Epithelial cell of esophagus (primary cell): ENCODE data around the gene GPRC5C.
A peak's percentile ranks its signal among the peaks of the same experiment; 100 is the strongest.

Source experiments
- DNase-seq: peaks from one replicate; pipeline ENCODE4 v3.0.0; 2010; ENCODE audit warnings: low read depth
- H3K4me3 ChIP-seq: 2 replicates; pipeline ENCODE4 v1.5.1; 2011; ENCODE audit warnings: mild to moderate bottlenecking, low read length, control low read depth
- TF ChIP-seq, protein P1 (sequence below): IDR thresholded peaks from 2 replicates; pipeline ENCODE4 v1.5.1; 2011; ENCODE audit warnings: low read depth, mild to moderate bottlenecking, low read length, control low read depth, inconsistent platforms; ENCODE audit not compliant: insufficient read depth; ENCODE audit errors: missing control alignments

Gene GPRC5C

GRCh38 chr17:74431568-74432423 lies at the start of gene GPRC5C:
Gene GPRC5C (plus strand): TSS chr17:74432088. CDS start chr17:74439777, 7,689 bp downstream.
- peak; percentile 76 for DNase-seq
- H3K4me3 ChIP-seq = peak within 1 kb of the TSS; percentile 51
- TF ChIP-seq, protein P1, sequence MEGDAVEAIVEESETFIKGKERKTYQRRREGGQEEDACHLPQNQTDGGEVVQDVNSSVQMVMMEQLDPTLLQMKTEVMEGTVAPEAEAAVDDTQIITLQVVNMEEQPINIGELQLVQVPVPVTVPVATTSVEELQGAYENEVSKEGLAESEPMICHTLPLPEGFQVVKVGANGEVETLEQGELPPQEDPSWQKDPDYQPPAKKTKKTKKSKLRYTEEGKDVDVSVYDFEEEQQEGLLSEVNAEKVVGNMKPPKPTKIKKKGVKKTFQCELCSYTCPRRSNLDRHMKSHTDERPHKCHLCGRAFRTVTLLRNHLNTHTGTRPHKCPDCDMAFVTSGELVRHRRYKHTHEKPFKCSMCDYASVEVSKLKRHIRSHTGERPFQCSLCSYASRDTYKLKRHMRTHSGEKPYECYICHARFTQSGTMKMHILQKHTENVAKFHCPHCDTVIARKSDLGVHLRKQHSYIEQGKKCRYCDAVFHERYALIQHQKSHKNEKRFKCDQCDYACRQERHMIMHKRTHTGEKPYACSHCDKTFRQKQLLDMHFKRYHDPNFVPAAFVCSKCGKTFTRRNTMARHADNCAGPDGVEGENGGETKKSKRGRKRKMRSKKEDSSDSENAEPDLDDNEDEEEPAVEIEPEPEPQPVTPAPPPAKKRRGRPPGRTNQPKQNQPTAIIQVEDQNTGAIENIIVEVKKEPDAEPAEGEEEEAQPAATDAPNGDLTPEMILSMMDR = no peak

GRCh38 chr17:74383141-74383540 lies 48.7 kb upstream of the GPRC5C start:
- no peak for DNase-seq
- H3K4me3 ChIP-seq = no peak overlapping the region
- TF ChIP-seq, protein P1 = no peak

DNA sequence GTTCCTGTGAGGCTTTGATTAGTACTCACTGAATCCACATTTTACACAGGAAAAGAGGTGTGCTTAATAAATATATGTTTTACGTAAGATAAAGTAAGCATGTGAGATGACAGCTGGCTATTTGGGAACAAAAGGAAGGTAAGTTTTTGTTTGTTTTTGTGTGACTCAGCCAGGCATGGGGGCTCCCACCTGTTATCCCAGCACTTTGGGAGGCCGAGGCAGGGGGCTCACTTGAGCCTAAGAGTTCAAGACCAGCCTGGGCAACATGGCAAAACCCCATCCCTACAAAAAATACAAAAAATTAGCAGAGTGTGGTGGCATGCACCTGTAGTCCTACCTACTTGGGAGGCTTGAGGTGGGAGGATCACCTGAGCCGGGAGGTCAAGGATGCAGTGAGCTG lies 46.7 kb upstream of the GPRC5C start:
- TF ChIP-seq, protein P1 = no peak
- no peak for DNase-seq
- H3K4me3 ChIP-seq = no peak overlapping the region

- TF ChIP-seq, protein P1 = no peak
- no peak for DNase-seq
- no peak overlapping the region for H3K4me3 ChIP-seq
These were observed 45.5 kb upstream of the GPRC5C start for GRCh38 chr17:74386386-74386785.

GRCh38 chr17:74387365-74388218 lies 44.3 kb upstream of the GPRC5C start:
- no peak overlapping the region for H3K4me3 ChIP-seq
- DNase-seq = no peak
- TF ChIP-seq, protein P1 = no peak

DNA sequence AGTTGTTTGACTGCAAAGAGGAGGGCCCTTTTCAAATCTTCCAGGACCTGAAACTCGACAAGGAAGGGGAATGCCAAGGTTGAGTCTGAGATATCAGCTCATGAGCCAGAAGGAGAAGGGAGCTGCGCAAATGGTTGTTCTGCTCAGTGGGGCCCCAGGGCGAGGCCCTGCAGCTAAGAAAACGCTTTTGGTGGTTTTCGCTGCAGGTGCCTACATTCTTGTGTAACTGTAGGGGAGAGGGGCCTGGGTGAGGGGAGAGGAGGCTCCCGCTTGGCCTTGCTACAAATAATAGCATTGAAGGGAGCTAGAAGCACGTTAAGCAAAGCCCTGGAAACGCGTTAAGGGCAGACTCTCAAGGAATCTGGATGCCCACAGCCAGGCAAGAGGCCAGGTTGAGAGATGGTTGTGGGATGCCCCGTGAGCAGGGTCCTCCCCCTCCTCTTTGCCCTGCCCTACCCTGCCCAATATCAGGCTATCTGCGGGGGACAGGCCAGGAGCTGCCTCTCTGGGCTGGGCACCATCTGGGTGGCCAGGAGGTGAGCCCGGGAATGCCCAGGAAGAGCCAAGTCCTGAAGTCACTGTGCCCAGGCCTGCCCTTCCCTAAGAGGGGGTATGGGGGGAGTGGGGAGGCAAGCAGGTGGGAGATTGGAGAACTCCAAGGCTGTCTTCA lies 42.7 kb upstream of the GPRC5C start:
- no peak overlapping the region for H3K4me3 ChIP-seq
- TF ChIP-seq, protein P1 = no peak
- DNase-seq = no peak
